ENCODE data around the gene EIF4E3. TPM values are rescaled to one million over a fixed set of nuclear protein-coding genes. Genes with fewer than 3 reads are reported as not detected.

EIF4E3 gene
- total and polyA plus RNA-seq, 2 donors (not counting 1 experiment from before 2014, with no cell fraction given) = 1.8 to 12.8 TPM

DNA sequence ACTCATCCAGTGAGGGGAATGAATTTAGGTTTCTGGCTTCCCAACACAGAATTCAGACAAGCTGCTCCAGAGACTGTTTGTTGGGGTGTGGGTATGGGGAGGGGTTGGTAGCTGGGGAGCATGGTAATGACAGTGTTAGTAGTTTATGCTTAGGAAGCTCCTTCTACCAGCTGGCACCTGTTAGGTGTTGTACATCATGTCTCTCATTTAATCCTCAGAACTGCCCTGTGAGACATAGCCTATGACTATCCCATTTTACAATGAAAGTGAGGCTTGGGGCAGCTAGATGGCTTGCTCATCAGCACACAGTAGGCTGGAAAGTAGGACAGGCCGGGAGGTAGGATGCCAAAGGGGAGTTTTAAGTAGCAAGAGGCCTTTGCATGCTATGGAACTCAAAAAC is 2.5 kb downstream of the EIF4E3 start:
- Histone ChIP-seq H2AFZ (ENCODE audit: low read length) (no peak overlapping the region), H3K27ac (ENCODE audit: insufficient read depth, low read length) (no peak overlapping the region), H3K36me3 (ENCODE audit: control insufficient read depth, insufficient read depth, low read length) (no peaks in the 10 kb centered on the region), H3K79me2 (ENCODE audit: control insufficient read depth, insufficient read depth, low read length) (no peaks in the 10 kb centered on the region), H3K27me3 (ENCODE audit: control insufficient read depth, insufficient read depth, low read length) (peaks cover 7% of the 10 kb centered on the region), H3K9me3 (ENCODE audit: control insufficient read depth, insufficient read depth, low read depth, low read length) (no peaks in the 10 kb centered on the region), H3K4me1 (ENCODE audit: control insufficient read depth, extremely low read depth, insufficient read depth, low read length) (peaks cover 4% of the 10 kb centered on the region), H3K4me2 (ENCODE audit: extremely low read depth, insufficient read depth, low read length) (no peak overlapping the region), H3K4me3 (replicated peaks in 1 of 4; ENCODE audit: control extremely low read depth in 1 of 4, insufficient read depth in 1 of 4, low read depth in 3 of 4, low read length in 4 of 4) (no peak overlapping the region), H4K20me1 (ENCODE audit: control insufficient read depth, extremely low read depth, insufficient read depth, low read length) (no peaks in the 10 kb centered on the region), H3K9ac (ENCODE audit: insufficient read depth, low read length) (no peak overlapping the region)
- no peak for TF ChIP-seq EZH2 (IDR thresholded peaks at IDR 0.05; ENCODE audit: low read length, missing control alignments)
- TF ChIP-seq, protein P1, sequence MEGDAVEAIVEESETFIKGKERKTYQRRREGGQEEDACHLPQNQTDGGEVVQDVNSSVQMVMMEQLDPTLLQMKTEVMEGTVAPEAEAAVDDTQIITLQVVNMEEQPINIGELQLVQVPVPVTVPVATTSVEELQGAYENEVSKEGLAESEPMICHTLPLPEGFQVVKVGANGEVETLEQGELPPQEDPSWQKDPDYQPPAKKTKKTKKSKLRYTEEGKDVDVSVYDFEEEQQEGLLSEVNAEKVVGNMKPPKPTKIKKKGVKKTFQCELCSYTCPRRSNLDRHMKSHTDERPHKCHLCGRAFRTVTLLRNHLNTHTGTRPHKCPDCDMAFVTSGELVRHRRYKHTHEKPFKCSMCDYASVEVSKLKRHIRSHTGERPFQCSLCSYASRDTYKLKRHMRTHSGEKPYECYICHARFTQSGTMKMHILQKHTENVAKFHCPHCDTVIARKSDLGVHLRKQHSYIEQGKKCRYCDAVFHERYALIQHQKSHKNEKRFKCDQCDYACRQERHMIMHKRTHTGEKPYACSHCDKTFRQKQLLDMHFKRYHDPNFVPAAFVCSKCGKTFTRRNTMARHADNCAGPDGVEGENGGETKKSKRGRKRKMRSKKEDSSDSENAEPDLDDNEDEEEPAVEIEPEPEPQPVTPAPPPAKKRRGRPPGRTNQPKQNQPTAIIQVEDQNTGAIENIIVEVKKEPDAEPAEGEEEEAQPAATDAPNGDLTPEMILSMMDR (conservative IDR thresholded peaks at IDR 0.05 in 1 of 2, IDR thresholded peaks at IDR 0.05 in 1 of 2; ENCODE audit: low read depth in 1 of 2, low read length in 2 of 2) = no peak
- DNase-seq (ENCODE audit: low read depth in 2 of 2) = no peak

DNA sequence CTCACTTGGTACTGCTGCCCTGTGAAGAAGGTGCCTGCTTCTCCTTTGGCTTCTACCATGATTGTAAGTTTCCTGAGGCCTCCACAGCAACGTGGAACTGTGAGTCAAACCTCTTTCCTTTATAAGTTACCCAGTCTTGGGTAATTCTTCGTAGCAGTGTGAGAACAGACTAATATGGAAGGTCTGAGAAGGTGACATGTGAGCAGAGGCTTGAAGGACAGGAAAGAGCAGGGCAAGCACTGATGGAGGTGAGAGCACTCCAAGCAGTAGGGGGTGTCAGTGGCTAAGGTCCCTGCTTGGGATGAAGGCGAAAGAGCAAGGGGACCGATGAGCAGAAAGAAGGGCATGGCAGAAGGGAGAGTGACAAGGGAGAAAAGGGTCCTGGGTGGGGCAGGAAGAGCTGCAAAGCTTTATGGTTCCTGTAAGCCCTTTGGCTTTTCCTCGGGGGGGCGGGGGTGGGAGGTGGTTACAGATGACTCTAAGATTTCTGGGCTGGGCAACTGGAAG is 3.5 kb downstream of the EIF4E3 start:
- H3K79me2 ChIP-seq (ENCODE audit: control insufficient read depth, insufficient read depth, low read length) = no peaks in the 10 kb centered on the region

DNA sequence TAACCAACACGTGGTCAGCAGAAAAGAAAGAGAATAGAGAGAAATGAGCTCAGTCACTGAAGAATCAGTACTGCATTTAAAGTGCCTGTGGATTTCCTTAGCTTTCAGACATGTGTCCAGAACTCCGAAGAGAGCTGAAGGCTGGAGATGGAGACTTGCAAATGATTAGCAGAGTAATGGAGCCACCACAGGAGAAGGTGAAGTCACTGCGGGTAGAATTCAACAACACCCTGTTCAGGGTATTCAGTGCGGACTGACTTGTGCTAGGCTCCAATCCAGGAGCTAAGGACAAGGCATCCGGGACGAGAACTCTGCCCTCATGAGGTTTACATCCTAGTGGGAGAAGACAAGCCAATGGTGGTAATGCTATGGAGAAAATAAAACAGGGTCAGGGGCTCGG is 4.2 kb downstream of the EIF4E3 start:
- H3K9me3 ChIP-seq (ENCODE audit: control insufficient read depth, insufficient read depth, low read depth, low read length) = no peaks in the 10 kb centered on the region
- no peak for TF ChIP-seq EZH2 (IDR thresholded peaks at IDR 0.05; ENCODE audit: low read length, missing control alignments)
- TF ChIP-seq, protein P1 (conservative IDR thresholded peaks at IDR 0.05 in 1 of 2, IDR thresholded peaks at IDR 0.05 in 1 of 2; ENCODE audit: low read depth in 1 of 2, low read length in 2 of 2) = no peak

More for the DNA sequence above, 3.5 kb downstream of the EIF4E3 start:
- no peak overlapping the region for H2AFZ ChIP-seq (ENCODE audit: low read length)
- H4K20me1 ChIP-seq (ENCODE audit: control insufficient read depth, extremely low read depth, insufficient read depth, low read length) = no peaks in the 10 kb centered on the region
- no peak overlapping the region for H3K27ac ChIP-seq (ENCODE audit: insufficient read depth, low read length)
- H3K4me2 ChIP-seq (ENCODE audit: extremely low read depth, insufficient read depth, low read length) = no peak overlapping the region
- DNase-seq (ENCODE audit: low read depth in 2 of 2) = no peak
- TF ChIP-seq, protein P1 (conservative IDR thresholded peaks at IDR 0.05 in 1 of 2, IDR thresholded peaks at IDR 0.05 in 1 of 2; ENCODE audit: low read depth in 1 of 2, low read length in 2 of 2) = no peak
- no peak for TF ChIP-seq EZH2 (IDR thresholded peaks at IDR 0.05; ENCODE audit: low read length, missing control alignments)
- peaks cover 5% of the 10 kb centered on the region for H3K27me3 ChIP-seq (ENCODE audit: control insufficient read depth, insufficient read depth, low read length)
- no peak overlapping the region for H3K9ac ChIP-seq (ENCODE audit: insufficient read depth, low read length)
- H3K36me3 ChIP-seq (ENCODE audit: control insufficient read depth, insufficient read depth, low read length) = no peaks in the 10 kb centered on the region
- H3K4me3 ChIP-seq (replicated peaks in 1 of 4; ENCODE audit: control extremely low read depth in 1 of 4, insufficient read depth in 1 of 4, low read depth in 3 of 4, low read length in 4 of 4) = no peak overlapping the region
- peaks cover 4% of the 10 kb centered on the region for H3K4me1 ChIP-seq (ENCODE audit: control insufficient read depth, extremely low read depth, insufficient read depth, low read length)
- no peaks in the 10 kb centered on the region for H3K9me3 ChIP-seq (ENCODE audit: control insufficient read depth, insufficient read depth, low read depth, low read length)

More for the DNA sequence above, 4.2 kb downstream of the EIF4E3 start:
- Histone ChIP-seq H3K79me2 (ENCODE audit: control insufficient read depth, insufficient read depth, low read length) (no peaks in the 10 kb centered on the region), H3K27me3 (ENCODE audit: control insufficient read depth, insufficient read depth, low read length) (peaks cover 3% of the 10 kb centered on the region), H3K27ac (ENCODE audit: insufficient read depth, low read length) (no peak overlapping the region), H3K9ac (ENCODE audit: insufficient read depth, low read length) (no peak overlapping the region), H2AFZ (ENCODE audit: low read length) (no peak overlapping the region), H3K4me2 (ENCODE audit: extremely low read depth, insufficient read depth, low read length) (no peak overlapping the region), H3K4me1 (ENCODE audit: control insufficient read depth, extremely low read depth, insufficient read depth, low read length) (peaks cover 4% of the 10 kb centered on the region), H3K4me3 (replicated peaks in 1 of 4; ENCODE audit: control extremely low read depth in 1 of 4, insufficient read depth in 1 of 4, low read depth in 3 of 4, low read length in 4 of 4) (no peak overlapping the region), H4K20me1 (ENCODE audit: control insufficient read depth, extremely low read depth, insufficient read depth, low read length) (no peaks in the 10 kb centered on the region), H3K36me3 (ENCODE audit: control insufficient read depth, insufficient read depth, low read length) (no peaks in the 10 kb centered on the region)
- no peak for DNase-seq (ENCODE audit: low read depth in 2 of 2)
